ENCODE data around the gene ZSCAN26.
A peak's percentile ranks its signal among the peaks of the same experiment; 100 is the strongest.

Gene ZSCAN26

GRCh38 chr6:28266962-28267694 lies at the start of gene ZSCAN26:
TSS of gene ZSCAN26 (plus strand) at chr6:28267143. CDS start at chr6:28271920, 4,777 bp downstream.
- DNase-seq: peak; percentile 88

DNA sequence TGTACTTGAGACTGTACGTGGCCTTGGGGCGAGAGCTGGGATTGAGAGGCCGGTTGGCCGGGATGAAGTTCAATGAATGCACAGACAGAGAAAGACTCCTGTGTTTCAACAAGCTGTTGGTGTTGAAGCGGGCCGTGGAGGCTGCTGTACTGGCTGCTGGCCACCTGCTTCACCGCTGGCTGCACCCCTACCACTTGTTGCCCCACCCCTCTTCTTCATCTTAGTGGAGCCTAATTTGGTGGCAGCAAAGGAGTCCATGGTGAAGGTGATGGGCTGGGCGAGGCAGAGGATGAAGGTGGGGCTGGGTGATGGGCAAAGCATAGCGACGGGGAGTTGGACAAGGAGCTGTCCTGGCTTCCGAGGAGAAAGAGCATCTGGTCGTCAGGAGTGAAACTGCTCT lies 49.1 kb upstream of the ZSCAN26 start:
- no peak for DNase-seq

DNA sequence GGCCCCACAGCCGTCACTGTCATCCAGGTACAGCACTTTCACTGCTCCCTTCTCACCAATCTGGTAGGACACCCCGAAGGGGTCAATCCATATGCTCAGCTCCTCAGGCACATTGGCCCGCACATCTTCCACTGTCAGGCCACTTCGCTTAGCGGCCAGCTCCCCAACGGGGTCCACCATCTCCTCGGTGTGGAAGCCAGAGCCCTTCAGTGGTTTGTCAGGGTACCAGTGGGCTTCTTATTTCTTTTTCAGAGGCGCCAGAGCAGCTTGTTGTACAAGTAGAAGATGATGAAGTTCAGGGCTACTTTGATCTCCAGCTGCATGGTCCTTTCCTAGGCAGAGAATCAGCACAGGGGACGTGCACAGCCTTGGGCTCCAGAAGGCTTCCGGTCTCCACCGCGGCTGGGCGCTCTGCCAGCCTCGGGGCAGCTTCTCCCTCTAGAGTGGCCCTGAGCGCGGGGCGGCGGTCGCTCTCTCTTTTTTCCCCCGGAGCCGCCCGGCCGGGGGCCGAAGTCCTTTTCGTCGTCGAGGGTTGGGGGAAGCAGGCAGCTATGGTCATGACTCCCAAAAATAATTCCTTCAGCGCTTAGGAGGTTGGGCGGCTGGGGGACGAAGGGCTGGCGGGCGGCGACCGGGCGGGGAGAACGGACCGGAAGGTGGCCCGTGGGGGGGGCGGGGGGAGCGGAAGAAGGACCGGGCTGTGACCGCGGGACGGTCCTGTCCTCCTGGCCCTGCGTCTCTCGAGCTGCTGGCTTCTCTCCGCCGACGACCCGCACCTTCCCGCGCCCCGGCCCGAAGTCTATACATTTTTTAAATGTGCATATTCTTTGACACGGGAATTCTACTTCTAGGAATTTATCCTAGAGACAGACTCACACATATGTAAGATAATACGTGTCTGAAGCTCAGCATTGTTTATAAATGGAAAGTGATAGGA lies 48.4 kb upstream of the ZSCAN26 start:
- DNase-seq: peak; percentile 21

- no peak for DNase-seq
Measured at GRCh38 chr6:28220257-28221133, 46.4 kb upstream of the ZSCAN26 start.

- DNase-seq: no peak
Measured at GRCh38 chr6:28224131-28225055, 42.5 kb upstream of the ZSCAN26 start.

- peak; percentile 39 for DNase-seq
Measured at GRCh38 chr6:28225056-28225834, 41.7 kb upstream of the ZSCAN26 start, which contains the start of gene ZSCAN9. TSS of gene ZSCAN9 (plus strand) at chr6:28225275. CDS start at chr6:28227085, 1,810 bp downstream.

DNA sequence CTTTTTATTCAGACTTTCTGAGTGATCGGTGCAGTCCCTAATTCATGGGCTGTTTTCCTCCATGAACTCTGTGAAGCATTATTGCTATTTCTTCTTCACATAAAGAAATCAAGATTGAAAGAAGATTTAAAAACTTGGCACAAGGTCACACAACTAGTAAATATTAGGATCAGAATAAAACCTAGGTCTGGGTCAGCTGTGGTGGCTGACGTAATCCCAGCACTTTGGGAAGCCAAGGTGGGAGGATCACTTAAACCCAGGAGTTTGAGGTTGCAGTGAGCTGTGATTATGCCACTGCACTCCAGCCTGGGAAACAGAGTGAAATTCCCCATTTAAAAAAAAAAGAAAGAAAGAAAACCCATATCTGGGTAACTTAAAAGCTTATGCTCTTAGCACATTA lies 40.5 kb upstream of the ZSCAN26 start:
- DNase-seq: no peak

DNA sequence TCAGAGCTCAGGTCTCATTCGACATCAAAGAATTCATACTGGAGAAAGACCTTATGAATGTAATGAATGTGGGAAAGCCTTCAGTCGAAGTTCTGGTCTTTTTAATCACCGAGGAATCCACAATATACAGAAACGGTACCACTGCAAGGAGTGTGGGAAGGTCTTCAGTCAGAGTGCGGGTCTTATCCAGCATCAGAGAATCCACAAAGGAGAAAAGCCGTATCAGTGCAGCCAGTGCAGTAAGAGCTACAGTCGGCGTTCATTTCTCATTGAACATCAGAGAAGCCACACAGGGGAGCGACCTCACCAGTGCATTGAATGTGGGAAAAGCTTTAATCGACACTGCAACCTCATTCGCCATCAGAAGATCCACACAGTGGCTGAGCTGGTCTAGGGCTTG lies 34.2 kb upstream of the ZSCAN26 start:
- no peak for DNase-seq

DNA sequence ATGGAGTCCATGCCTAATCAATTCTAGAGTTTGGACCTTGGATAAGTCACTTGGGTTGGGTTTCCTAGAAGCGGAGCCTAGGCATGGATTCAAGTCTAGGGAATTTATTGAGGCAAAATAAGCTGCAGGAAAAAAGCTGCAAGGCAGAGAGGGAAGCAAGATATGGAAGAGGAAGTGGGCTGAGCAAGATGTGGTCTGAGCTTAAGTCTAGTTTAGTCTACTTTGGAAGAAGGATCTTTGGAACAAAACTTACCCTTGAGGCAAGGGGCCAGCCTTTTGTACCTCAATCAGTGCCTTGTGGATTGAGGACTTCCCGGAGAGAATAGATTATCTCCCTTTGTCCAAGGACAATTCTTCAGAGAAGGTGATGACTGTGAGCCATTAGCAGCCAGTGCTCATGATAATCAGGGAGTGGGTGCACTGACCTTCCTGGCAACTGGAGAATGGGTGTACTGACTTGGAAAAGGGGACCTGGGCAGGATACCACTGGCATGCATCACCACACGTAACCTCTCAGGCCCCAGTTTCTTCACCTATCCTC lies 31.0 kb upstream of the ZSCAN26 start:
- DNase-seq: no peak

DNA sequence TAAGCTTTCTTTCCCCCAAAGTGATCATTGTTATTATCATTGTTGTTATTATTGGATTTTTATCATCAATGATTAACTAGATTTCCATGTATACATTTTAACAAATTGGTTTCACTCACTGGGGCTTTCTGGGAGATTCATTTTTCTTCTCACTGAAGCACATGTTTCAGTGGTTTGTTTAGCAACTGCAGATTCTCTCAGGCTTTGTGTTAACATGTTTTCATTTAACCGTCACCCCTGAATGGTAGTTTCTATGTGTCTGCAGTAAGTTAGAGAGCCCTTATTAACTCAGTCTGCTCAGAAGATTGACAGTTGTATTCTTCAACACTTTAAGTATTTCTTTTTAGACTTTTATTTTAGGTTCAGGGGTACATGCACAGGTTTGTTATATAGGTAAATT lies 27.3 kb upstream of the ZSCAN26 start:
- DNase-seq: no peak

DNA sequence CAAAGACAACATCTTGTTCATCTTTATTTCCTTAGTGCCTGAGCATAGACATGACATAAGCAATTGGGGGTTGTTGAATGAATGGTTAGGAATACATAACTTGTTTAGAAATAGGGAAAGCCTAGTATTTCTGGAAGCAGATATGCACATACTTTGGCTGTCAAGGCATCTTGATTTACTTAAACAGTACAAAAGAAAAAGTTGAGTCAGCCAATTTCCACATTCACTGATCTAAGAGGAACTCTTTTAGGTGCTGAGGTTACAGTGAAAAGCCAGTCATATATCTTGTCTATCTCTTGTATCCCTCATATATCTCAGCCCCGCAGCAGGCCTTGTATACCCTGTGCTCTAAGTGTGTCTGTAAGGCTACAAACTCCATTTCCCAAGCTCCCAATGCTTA lies 26.5 kb upstream of the ZSCAN26 start:
- DNase-seq: no peak

DNA sequence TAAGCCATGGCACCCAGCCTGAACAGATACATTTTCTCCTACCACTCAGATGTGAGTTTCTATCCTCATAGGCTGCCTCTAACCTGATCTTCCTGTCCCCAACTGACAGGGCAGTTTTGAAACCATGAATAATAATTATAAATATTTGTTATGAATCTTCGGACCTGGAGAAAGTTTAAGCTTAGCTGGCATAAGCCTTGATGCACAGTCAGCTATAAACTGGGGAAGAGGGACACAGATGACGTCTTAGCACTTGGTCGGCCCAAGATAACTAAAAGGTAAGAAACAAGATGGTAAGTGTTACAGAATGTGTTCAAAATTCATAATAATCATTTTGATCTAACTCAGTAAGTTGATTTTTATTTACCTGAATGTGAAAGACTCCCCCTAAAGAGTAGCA lies 23.0 kb upstream of the ZSCAN26 start:
- DNase-seq: no peak

DNA sequence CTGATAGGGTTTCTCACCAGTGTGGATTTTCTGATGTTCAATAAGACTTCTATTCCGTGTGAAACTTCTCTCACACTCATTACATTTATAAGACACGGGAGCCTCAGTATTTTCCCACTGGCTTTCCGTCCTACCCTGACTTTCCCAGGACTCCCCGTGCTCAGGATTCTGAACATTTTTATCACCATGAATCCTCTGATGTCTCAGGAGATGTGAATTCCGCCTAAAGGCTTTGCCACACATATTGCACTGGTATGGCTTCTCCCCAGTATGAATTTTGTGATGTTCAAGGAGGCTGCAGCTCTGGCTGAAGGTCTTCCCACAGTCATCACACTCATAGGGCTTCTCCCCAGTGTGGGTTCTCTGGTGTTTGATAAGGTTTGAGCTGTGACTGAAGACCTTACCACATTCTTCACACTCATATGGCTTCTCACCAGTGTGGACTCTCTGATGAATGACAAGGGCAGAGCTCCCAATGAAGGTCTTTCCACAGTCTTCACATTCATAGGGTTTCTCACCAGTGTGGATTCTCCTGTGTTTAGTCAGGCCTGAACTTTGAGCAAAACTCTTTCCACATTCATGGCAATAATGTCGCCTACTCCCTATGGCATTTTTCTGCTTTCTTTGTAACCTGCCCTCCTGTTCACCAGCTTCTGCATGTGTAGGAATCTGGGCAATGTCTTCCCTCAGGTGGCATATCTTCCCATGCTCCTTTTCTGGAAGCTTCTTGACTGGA lies 21.6 kb upstream of the ZSCAN26 start:
- no peak for DNase-seq

GRCh38 chr6:28248916-28249315 lies 18.0 kb upstream of the ZSCAN26 start:
- DNase-seq: no peak

DNA sequence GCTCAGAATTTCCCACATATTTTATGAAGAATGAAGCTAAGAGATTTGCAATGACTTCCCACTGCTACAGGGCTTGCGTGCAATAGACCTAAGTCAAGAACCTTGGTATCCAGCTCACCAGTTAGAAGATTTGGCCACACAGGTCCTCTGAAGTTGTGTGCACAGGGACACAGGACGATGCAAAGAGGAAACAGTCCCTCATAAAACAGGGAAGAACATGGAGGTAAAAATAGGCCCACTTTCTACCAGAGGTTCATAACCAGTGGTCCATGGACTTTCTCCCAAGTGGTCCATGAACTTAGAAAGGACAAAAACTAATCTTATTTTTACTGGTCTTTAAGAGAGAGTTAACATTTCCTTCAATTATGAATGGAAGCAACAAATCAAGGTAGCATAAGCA lies 16.2 kb upstream of the ZSCAN26 start:
- DNase-seq: no peak

- peak; percentile 31 for DNase-seq
Measured at GRCh38 chr6:28251661-28252008, 15.3 kb upstream of the ZSCAN26 start.

GRCh38 chr6:28252009-28252975 lies 14.7 kb upstream of the ZSCAN26 start, which contains the start of gene ZKSCAN4:
TSS of gene ZKSCAN4 (minus strand) at chr6:28252269. CDS start at chr6:28251980, 289 bp downstream.
- DNase-seq: peak; percentile 78

DNA sequence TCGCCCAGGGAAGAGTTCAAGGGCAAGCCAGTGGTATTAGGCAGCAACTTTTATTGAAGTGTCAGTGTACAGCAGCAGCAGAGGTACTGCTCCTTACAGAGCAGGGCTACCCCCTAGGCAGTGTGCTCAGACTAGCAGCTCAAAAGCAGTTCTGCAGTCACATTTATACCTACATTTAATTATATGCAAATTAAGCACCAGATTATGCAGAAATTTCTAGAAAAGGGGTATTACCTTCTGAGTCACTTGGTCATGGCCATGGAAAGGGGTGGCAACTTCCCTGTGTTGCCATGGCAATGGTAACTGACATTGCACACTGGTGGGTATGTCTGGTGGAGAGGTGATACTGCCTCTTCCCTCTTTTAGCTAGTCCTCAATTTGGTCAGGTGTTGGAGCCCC lies 12.8 kb upstream of the ZSCAN26 start:
- DNase-seq: no peak

- DNase-seq: no peak
Measured at GRCh38 chr6:28257042-28257441, 9.9 kb upstream of the ZSCAN26 start.

Data from activated CD8-positive, alpha-beta memory T cell treated with anti-CD3 and anti-CD28 coated beads, Interleukin-2, amount 50 U/mL, for 4 hours (primary cell).